ENCODE data around the gene PRPF19.

Gene PRPF19

DNA sequence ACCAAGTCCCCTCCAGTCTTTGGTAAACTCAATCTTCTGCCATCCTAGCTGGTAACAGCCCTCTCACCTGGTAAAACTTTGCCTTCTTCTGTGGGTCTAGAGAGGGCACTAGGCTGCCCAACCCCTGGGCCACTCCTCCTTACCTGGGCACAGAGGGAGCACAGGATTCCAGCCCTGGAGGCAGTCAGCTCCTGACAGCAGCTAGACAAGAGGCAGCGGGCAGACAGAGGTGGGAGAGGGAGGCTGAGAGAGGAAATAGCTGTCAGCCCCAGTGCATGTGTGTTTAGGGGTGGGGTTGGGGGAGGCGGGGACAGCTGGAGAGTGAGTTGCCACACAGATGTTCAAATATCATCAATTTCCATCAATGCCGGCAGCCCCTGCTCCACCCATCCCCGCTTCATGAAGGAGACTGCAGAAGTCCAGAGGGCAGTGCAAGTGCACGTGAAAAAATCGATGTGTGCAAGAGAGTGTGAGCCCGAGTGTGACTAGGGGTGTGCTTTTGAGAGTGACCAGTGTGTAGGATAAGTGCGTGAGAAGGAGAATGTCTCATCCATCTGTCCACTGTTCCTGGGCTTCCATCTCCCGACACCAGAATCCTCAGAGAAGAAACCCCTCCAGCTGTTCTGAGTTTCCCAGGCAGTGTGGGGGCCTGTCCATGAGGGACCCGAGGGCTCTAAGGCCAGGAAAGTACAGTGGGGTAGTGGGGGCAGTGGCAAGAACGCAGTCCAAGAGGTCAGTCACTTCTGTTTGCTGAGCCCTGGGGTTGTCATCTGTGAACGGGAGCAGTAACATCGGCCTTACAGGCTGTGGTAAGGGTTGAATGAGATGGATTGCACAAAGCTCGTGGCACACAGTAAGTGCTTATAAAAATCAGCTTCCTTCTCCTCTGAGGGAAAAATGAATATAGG, 50.4 kb downstream of the PRPF19 start, which contains the start of gene PTGDR2:
Gene PTGDR2, minus strand, starts transcription at position 225 of the 908 bp plus-strand sequence. CDS start 2,228 bp downstream, outside the sequence.
- H2AFZ ChIP-seq (ENCODE audit: low read length, unreplicated experiment) = no peak within 1 kb of the TSS

DNA sequence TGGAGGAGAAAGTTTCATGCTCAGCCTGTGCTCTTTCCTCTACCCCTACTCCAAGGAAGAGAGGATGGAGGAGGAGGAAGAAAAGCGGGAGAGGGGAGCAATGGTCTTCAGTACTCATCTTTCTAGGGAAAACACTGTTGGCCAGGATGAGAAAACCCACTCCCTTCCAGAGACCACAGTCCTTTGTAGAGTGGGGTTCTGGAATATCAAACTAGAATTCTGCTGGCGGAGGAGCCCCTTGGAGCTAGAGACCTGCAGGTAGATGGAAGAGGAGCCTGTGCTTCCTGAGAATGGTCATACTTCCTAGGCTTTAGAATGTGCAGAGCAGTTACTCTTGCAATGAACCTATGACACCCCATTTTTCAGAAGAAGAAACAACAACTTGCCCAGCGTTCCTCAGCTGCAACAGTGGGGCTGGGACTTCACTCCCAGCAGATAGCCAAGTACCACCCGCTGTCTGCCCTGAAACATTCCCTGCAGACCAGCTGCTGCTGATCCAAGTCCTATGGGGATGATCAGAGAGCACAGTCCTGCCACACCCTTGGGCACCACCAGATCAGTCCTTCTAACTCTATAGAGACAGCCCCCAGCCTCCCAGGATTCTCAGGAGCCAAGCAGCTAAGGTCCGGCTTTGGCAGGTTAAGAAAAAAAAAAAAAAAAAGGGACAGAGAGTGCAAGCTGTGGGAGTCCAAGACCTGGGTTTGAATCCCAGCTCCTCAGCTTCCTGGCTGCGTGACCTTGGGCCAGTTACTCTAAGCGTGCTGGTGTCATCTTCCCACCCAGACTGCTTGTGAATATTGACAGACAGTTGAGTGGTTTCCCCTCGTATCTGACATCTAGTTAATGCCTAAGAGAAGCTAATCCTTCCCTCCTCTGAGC, 51.3 kb downstream of the PRPF19 start:
- H3K27ac ChIP-seq (ENCODE audit: low read depth, low read length) = no peak overlapping the region
- H3K4me3 ChIP-seq (ENCODE audit: low read depth, low read length) = no peak overlapping the region
- H2AFZ ChIP-seq (ENCODE audit: low read length, unreplicated experiment) = no peak overlapping the region
- H3K4me1 ChIP-seq (ENCODE audit: control insufficient read depth, insufficient read depth, low read length, unreplicated experiment) = peaks cover 14% of the 10 kb centered on the region
- H3K36me3 ChIP-seq (ENCODE audit: insufficient read depth, low read length) = 0 out of 2 replicates have a peak, but pooled peaks cover 15% of the 10 kb centered on the region
- no peaks in the 10 kb centered on the region for H3K79me2 ChIP-seq (ENCODE audit: control insufficient read depth, insufficient read depth, low read length, unreplicated experiment)
- H3K27me3 ChIP-seq (ENCODE audit: insufficient read depth, low read length) = no peaks in the 10 kb centered on the region

More for the DNA sequence above, 50.4 kb downstream of the PRPF19 start, which contains the start of gene PTGDR2:
- Histone ChIP-seq H3K4me3 (ENCODE audit: low read depth, low read length) (no peak within 1 kb of the TSS), H3K4me1 (ENCODE audit: control insufficient read depth, insufficient read depth, low read length, unreplicated experiment) (peaks cover 14% of the 10 kb centered on the region), H3K36me3 (ENCODE audit: insufficient read depth, low read length) (0 out of 2 replicates have a peak, but pooled peaks cover 9% of the 10 kb centered on the region), H3K79me2 (ENCODE audit: control insufficient read depth, insufficient read depth, low read length, unreplicated experiment) (no peaks in the 10 kb centered on the region), H3K27ac (ENCODE audit: low read depth, low read length) (no peak within 1 kb of the TSS), H3K27me3 (ENCODE audit: insufficient read depth, low read length) (no peaks in the 10 kb centered on the region)

- Histone ChIP-seq H3K27ac (ENCODE audit: low read depth, low read length) (no peak overlapping the region), H3K4me3 (ENCODE audit: low read depth, low read length) (no peak overlapping the region), H3K27me3 (ENCODE audit: insufficient read depth, low read length) (no peaks in the 10 kb centered on the region), H3K79me2 (ENCODE audit: control insufficient read depth, insufficient read depth, low read length, unreplicated experiment) (no peaks in the 10 kb centered on the region), H3K4me1 (ENCODE audit: control insufficient read depth, insufficient read depth, low read length, unreplicated experiment) (peaks cover 14% of the 10 kb centered on the region), H3K36me3 (ENCODE audit: insufficient read depth, low read length) (0 out of 2 replicates have a peak, but pooled peaks cover 15% of the 10 kb centered on the region), H2AFZ (ENCODE audit: low read length, unreplicated experiment) (no peak overlapping the region)
These were observed 52.1 kb downstream of the PRPF19 start for GRCh38 chr11:60854140-60854846.

GRCh38 chr11:60852982-60853950, 53.1 kb downstream of the PRPF19 start:
- Histone ChIP-seq H3K4me3 (ENCODE audit: low read depth, low read length) (no peak overlapping the region), H3K27me3 (ENCODE audit: insufficient read depth, low read length) (no peaks in the 10 kb centered on the region), H3K36me3 (ENCODE audit: insufficient read depth, low read length) (0 out of 2 replicates have a peak, but pooled peaks cover 15% of the 10 kb centered on the region), H3K4me1 (ENCODE audit: control insufficient read depth, insufficient read depth, low read length, unreplicated experiment) (peaks cover 8% of the 10 kb centered on the region), H3K79me2 (ENCODE audit: control insufficient read depth, insufficient read depth, low read length, unreplicated experiment) (no peaks in the 10 kb centered on the region), H3K27ac (ENCODE audit: low read depth, low read length) (no peak overlapping the region), H2AFZ (ENCODE audit: low read length, unreplicated experiment) (no peak overlapping the region)

DNA sequence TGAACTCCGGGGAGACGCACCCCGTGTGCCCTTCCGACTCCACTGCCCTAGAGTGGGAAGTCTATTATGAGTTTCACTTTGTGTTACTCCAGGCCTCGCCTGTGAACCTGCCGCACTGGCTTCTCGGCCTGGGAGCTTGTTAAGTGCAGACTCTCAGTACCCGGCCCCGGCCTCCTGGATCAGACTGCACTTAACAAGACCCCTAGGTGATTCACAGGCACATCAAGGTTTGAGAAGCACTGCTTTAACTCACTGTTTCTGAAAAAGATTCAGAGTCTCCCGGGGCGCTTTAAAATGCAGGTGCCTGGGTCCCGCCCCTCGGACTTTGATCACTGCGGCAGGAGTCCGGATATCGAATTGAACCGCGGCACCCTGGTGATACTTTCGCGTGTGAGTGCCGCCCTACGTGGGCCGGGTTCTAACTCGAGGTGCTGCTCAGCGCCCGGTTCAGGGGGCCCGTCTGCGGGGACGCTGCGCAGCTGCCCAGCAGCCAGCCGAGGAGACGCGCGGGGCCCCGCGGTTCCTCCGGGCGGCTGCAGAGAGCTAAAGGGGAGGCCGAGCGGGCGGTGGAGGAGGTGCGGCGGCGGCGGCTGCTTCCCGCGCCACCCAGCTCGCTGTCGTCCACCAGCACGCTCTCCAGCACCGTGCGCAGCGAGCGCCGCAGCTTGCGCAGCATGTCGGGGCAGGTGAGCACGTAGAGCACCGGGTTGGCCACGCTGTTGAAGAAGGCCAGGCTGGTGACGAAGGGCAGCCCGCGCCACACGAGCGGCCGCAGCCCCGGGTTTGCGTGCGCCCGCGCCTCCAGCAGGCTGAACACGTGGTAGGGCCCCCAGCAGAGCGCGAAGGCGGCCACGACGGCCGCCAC, 54.0 kb downstream of the PRPF19 start:
- no peak overlapping the region for H3K27ac ChIP-seq (ENCODE audit: low read depth, low read length)
- H3K27me3 ChIP-seq (ENCODE audit: insufficient read depth, low read length) = no peaks in the 10 kb centered on the region
- H2AFZ ChIP-seq (ENCODE audit: low read length, unreplicated experiment) = no peak overlapping the region
- H3K36me3 ChIP-seq (ENCODE audit: insufficient read depth, low read length) = 0 out of 2 replicates have a peak, but pooled peaks cover 15% of the 10 kb centered on the region
- peaks cover under 1% of the 10 kb centered on the region for H3K4me1 ChIP-seq (ENCODE audit: control insufficient read depth, insufficient read depth, low read length, unreplicated experiment)
- H3K79me2 ChIP-seq (ENCODE audit: control insufficient read depth, insufficient read depth, low read length, unreplicated experiment) = no peaks in the 10 kb centered on the region
- H3K4me3 ChIP-seq (ENCODE audit: low read depth, low read length) = no peak overlapping the region

DNA sequence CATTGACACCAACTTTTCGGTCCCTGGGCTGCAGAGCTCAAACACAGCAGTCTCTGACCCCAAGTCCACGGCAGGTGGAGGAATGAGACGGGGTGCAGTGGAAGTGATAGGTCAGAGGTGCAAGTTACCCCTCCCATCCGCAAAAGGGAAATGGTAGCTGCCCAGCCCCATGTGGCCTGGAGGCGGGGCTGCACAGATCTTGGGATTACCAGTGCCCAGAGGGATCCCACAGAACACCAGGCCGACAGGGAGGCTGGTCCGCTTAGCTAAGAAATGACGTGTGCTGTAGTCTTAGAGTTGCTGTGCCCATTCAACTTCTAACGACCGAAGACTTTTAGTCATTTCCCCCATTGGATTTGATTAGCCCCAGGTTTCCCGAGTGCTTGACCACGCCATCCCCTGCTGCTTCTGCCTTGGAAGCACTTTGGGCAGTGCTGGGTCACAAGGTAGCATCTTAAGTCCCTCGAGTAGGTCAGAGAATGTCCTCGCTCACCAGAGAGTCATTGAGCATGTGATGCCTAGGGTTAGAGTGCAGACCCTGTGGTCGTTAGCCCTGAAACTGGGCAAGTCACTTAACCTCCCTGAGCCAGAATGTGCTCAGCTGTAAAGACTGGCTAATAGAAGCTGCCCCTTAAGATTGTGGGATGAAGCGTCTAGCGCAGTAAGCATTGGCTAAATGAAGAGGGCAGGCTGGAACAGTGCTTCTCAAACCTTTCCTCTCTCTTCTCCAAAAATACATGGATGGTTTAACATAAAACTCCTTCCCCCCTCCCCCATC, 54.9 kb downstream of the PRPF19 start:
- no peak overlapping the region for H3K4me3 ChIP-seq (ENCODE audit: low read depth, low read length)
- 0 out of 2 replicates have a peak, but pooled peaks cover 15% of the 10 kb centered on the region for H3K36me3 ChIP-seq (ENCODE audit: insufficient read depth, low read length)

DNA sequence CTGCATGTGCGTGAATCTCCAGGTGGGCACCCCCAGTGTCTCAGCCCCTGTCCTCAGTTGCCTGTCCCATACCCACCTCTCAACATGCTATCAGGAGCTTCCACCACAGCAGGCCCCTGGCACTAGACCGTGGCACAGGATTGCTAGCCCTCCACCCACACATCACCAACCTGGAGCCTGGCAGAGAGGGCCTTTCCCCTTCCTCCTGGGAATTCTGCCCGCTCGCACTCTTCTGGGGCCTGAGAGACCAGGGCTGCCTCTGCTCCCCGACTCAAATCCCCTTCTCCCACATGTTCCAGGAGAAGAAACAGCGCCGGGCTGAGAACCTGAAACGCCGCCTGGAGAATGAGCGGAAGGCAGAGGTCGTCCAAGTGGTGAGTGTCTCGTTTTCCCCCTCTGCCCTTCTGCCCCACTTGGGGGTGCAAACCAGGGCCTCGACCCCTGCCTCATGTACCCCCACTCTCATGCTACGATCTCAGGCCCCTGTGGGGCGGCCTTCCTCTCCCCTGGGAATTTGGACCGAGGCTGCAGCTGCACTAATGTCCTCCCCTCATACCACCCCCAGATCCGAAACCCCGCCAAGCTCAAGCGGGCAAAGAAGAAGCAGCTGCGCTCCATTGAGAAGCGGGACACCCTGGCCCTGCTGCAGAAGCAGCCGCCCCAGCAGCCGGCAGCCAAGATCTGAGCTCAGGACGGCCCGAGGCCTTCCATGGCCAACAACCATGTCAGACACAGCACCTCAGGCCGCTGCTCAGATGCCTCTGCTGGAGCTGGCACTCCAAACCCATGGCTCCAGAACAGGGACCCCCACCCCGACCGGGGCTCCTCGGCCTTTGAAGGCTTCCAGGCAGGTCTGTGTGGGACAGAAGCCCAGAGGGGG, 56.5 kb downstream of the PRPF19 start:
- H3K27ac ChIP-seq (ENCODE audit: low read depth, low read length) = no peak overlapping the region
- no peak overlapping the region for H2AFZ ChIP-seq (ENCODE audit: low read length, unreplicated experiment)
- H3K4me3 ChIP-seq (ENCODE audit: low read depth, low read length) = no peak overlapping the region
- H3K27me3 ChIP-seq (ENCODE audit: insufficient read depth, low read length) = no peaks in the 10 kb centered on the region
- 0 out of 2 replicates have a peak, but pooled peaks cover 15% of the 10 kb centered on the region for H3K36me3 ChIP-seq (ENCODE audit: insufficient read depth, low read length)
- peaks cover 7% of the 10 kb centered on the region for H3K4me1 ChIP-seq (ENCODE audit: control insufficient read depth, insufficient read depth, low read length, unreplicated experiment)
- H3K79me2 ChIP-seq (ENCODE audit: control insufficient read depth, insufficient read depth, low read length, unreplicated experiment) = peaks cover 11% of the 10 kb centered on the region

More for the DNA sequence above, 54.9 kb downstream of the PRPF19 start:
- H3K4me1 ChIP-seq (ENCODE audit: control insufficient read depth, insufficient read depth, low read length, unreplicated experiment) = no peaks in the 10 kb centered on the region
- no peaks in the 10 kb centered on the region for H3K79me2 ChIP-seq (ENCODE audit: control insufficient read depth, insufficient read depth, low read length, unreplicated experiment)
- H3K27me3 ChIP-seq (ENCODE audit: insufficient read depth, low read length) = no peaks in the 10 kb centered on the region
- no peak overlapping the region for H2AFZ ChIP-seq (ENCODE audit: low read length, unreplicated experiment)
- no peak overlapping the region for H3K27ac ChIP-seq (ENCODE audit: low read depth, low read length)

DNA sequence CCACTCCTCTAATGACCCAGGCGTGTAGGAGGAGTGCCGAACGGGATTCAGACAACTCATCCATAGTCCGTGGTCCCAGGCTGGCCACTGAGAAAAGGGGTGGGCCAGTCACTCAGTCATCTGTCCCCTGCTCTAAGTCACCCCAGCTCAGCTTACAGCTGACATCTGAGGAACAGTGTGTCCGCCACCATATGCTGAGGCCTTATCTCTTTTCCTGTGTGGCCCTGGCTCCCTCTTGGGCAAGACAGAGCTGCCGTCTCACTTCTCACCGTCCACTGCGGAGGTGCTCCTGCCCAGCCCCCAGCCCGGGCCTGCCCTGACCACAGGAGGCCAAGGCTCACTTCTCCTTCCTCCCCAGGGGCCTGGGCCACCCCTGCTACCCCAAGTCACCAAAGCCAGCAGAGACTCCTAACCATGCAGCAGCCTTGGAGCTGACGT, 57.7 kb downstream of the PRPF19 start:
- Histone ChIP-seq H3K79me2 (ENCODE audit: control insufficient read depth, insufficient read depth, low read length, unreplicated experiment) (peaks cover 22% of the 10 kb centered on the region), H2AFZ (ENCODE audit: low read length, unreplicated experiment) (no peak overlapping the region), H3K4me3 (ENCODE audit: low read depth, low read length) (no peak overlapping the region), H3K27me3 (ENCODE audit: insufficient read depth, low read length) (no peaks in the 10 kb centered on the region), H3K4me1 (ENCODE audit: control insufficient read depth, insufficient read depth, low read length, unreplicated experiment) (peaks cover 18% of the 10 kb centered on the region), H3K36me3 (ENCODE audit: insufficient read depth, low read length) (0 out of 2 replicates have a peak, but pooled peaks cover 15% of the 10 kb centered on the region), H3K27ac (ENCODE audit: low read depth, low read length) (no peak overlapping the region)

All from ACC112 (cell line).